GM21619 (cell line): Measurements from ENCODE around the gene ZBTB7C.

Source experiments
- ATAC-seq: cut with Tn5 transposase; IDR thresholded peaks from one replicate; pipeline ENCODE4 v1.9.1; 2021; ENCODE audit not compliant: unreplicated experiment

Gene ZBTB7C

GRCh38 chr18:48171490-48172188 is 237.5 kb downstream of the ZBTB7C start:
- ATAC-seq, result no peak

- no peak for ATAC-seq
These were observed 238.5 kb downstream of the ZBTB7C start for GRCh38 chr18:48170651-48171050.

- no peak for ATAC-seq
These were observed 240.3 kb downstream of the ZBTB7C start for GRCh38 chr18:48168861-48169260.

GRCh38 chr18:48167897-48168253 is 241.3 kb downstream of the ZBTB7C start:
- ATAC-seq, result no peak

GRCh38 chr18:48166336-48166875 is 242.8 kb downstream of the ZBTB7C start:
- no peak for ATAC-seq

GRCh38 chr18:48165111-48165866 is 243.9 kb downstream of the ZBTB7C start:
- ATAC-seq, result no peak

GRCh38 chr18:48164701-48165100 is 244.5 kb downstream of the ZBTB7C start:
- no peak for ATAC-seq

GRCh38 chr18:48164116-48164515 is 245.1 kb downstream of the ZBTB7C start:
- ATAC-seq, result no peak

- no peak for ATAC-seq
These were observed 245.5 kb downstream of the ZBTB7C start for GRCh38 chr18:48163738-48164115.

GRCh38 chr18:48162956-48163737 is 246.0 kb downstream of the ZBTB7C start:
- ATAC-seq, result no peak

GRCh38 chr18:48161911-48162698 is 247.1 kb downstream of the ZBTB7C start:
- ATAC-seq, result peak; percentile 47

GRCh38 chr18:48161191-48161910 is 247.8 kb downstream of the ZBTB7C start:
- ATAC-seq, result peak; percentile 86

- no peak for ATAC-seq
These were observed 248.6 kb downstream of the ZBTB7C start for GRCh38 chr18:48160622-48161021.

GRCh38 chr18:48159816-48160215 is 249.4 kb downstream of the ZBTB7C start:
- no peak for ATAC-seq

- ATAC-seq, result no peak
These were observed 250.5 kb downstream of the ZBTB7C start for GRCh38 chr18:48158721-48159120.

GRCh38 chr18:48157956-48158355 is 251.2 kb downstream of the ZBTB7C start:
- ATAC-seq, result no peak

- ATAC-seq, result no peak
These were observed 253.3 kb downstream of the ZBTB7C start for GRCh38 chr18:48155856-48156255.

- ATAC-seq, result no peak
These were observed 254.4 kb downstream of the ZBTB7C start for GRCh38 chr18:48154828-48155227.

GRCh38 chr18:48153613-48154481 is 255.3 kb downstream of the ZBTB7C start:
- no peak for ATAC-seq
